AG10803 (cell line): Measurements from ENCODE around the gene HNRNPA2B1.
"Not testable (repeated sequence)": the region's sequence is repeated elsewhere in the genome, so short reads cannot be mapped to it uniquely, and the experiment has no call there.

Experiments used
- DNase-seq: peaks from one replicate; pipeline ENCODE4 v3.0.0; 2010; ENCODE audit warnings: low read depth
- H3K4me3 ChIP-seq: 2 replicates; pipeline ENCODE4 v1.5.1; 2011; ENCODE audit warnings: mild to moderate bottlenecking, low read length, control low read depth
- TF ChIP-seq, protein P1 (sequence below): conservative IDR thresholded peaks from 2 replicates; pipeline ENCODE4 v1.5.1; 2011; ENCODE audit warnings: mild to moderate bottlenecking, low read length, control low read depth, inconsistent platforms

The HNRNPA2B1 gene

DNA sequence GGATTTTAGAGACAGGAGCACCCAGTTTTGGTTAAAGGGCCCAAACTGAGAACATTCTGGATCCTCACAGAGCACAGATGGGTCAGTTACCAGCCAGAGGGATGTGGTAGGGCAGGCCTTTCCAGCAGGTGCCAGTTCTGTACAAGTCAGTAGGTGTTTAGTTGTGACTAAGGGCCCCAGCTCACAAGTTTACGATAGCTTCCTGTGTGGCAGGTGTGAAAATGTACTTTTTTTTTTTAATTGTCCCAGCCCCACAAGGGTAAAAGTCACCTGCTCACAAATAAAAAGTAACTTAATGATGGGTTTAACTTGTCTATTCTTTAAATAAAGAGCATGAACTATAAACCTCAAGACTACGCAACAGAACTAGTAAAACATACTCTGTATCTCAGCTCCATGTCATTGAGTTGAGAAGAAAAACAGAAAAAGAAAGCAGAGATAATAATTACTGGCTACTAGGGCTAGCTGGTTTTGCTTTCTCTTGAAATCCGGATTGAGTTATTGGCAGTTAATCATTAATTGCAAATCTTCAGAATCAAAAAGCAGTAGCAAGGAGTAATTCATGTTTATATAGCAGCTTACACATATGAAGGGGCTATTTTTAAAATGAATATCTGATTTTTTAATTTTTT is 33.1 kb downstream of the HNRNPA2B1 start:
- H3K4me3 ChIP-seq = no peak overlapping the region
- no peak for DNase-seq
- TF ChIP-seq, protein P1, sequence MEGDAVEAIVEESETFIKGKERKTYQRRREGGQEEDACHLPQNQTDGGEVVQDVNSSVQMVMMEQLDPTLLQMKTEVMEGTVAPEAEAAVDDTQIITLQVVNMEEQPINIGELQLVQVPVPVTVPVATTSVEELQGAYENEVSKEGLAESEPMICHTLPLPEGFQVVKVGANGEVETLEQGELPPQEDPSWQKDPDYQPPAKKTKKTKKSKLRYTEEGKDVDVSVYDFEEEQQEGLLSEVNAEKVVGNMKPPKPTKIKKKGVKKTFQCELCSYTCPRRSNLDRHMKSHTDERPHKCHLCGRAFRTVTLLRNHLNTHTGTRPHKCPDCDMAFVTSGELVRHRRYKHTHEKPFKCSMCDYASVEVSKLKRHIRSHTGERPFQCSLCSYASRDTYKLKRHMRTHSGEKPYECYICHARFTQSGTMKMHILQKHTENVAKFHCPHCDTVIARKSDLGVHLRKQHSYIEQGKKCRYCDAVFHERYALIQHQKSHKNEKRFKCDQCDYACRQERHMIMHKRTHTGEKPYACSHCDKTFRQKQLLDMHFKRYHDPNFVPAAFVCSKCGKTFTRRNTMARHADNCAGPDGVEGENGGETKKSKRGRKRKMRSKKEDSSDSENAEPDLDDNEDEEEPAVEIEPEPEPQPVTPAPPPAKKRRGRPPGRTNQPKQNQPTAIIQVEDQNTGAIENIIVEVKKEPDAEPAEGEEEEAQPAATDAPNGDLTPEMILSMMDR = no peak

DNA sequence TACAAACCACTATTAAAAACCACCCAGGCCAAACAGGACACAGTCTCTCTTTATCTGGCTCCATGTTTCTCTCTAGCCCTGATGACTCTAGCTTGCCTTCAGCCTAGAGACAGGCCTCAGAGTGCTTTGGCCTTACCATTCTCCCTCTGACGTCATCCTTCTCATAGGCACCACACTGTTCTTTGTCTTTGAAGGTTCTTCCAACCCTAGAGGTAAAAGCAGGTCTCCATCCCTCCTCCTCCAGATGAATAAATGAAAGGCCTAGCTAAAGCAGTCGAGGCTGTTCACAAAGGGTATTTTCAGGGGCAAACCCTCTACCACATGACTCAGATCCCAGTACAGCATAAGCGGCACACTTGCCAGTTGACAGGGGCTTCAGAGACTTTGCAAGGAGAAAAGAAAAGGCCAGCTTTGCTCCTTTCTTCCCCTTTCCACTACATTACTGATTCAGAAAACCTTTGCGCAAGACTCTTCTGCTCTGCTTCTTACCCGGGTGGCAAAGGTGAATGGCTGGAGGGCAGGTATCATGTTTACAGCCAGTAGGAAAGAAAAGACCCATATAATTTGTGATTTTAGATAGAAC is 33.8 kb downstream of the HNRNPA2B1 start:
- TF ChIP-seq, protein P1 = no peak
- DNase-seq = no peak
- no peak overlapping the region for H3K4me3 ChIP-seq

DNA sequence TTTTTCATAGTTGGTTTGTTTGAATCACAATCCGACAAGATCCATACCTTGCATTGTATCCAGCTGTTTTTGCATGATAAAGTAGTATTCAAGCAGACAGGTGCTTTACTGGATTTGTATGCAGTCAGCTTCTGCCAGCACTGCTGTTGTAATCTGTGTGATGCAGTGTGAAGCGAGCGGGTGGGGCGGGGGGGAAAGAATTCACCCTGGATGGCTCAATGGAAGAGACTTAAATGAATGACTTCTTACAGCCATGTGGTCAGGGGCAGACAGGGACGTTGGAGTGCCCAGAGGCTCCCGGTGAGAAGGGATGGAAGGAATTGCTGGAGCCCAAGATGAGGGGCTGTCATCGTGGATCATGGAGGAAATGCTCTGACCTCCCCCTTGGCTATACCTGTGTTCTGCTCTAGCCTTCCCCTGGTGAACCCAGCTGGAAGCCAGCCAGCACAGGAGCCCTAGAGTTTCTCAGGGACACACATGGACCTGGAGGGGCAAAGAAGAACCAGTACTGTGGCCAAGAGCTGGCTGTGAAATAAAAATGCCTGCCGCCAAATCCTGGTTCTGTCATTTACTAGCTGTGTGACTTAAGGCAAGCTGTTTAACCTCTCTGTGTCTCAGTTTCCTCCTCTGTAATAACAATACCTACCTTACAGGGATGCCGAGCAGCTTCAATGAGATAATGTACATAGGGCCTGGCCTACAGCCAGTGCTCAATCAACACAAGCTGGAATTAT is 34.4 kb downstream of the HNRNPA2B1 start:
- DNase-seq = no peak
- TF ChIP-seq, protein P1 = no peak
- no peak overlapping the region for H3K4me3 ChIP-seq

DNA sequence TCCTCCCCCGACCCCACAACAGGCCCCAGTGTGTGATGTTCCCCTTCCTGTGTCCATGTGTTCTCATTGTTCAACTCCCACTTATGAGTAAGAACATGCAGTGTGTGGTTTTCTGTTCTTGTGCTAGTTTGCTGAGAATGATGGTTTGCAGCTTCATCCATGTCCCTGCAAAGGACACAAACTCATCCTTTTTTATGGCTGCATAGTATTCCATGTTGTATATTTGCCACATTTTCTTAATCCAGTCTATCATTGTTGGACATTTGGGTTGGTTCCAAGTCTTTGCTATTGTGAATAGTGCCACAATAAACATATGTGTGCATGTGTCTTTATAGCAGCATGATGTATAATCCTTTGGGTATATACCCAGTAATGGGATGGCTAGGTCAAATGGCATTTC is 36.7 kb downstream of the HNRNPA2B1 start:
- not testable (repeated sequence) for DNase-seq

DNA sequence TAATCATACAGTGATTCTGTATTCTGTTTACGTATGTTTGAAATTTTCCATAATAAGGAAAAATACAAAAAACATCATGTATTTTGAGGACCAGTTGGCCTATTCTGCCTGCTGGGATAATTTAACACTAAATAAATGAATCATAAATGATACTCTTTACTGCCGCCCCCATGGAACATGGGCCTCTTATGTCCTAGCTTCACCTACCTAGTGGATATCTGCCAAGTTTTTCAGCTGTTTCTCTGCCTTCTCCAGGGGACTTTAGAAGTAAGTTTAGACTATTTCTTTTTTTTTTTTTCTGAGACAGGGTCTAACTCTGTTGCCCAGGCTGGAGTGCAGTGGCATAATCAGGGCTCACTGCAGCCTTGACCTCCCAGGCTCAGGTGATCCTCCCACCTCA is 38.1 kb downstream of the HNRNPA2B1 start:
- TF ChIP-seq, protein P1 = no peak
- no peak overlapping the region for H3K4me3 ChIP-seq
- DNase-seq = no peak

More for the DNA sequence above, 36.7 kb downstream of the HNRNPA2B1 start:
- not testable (repeated sequence) for H3K4me3 ChIP-seq

DNA sequence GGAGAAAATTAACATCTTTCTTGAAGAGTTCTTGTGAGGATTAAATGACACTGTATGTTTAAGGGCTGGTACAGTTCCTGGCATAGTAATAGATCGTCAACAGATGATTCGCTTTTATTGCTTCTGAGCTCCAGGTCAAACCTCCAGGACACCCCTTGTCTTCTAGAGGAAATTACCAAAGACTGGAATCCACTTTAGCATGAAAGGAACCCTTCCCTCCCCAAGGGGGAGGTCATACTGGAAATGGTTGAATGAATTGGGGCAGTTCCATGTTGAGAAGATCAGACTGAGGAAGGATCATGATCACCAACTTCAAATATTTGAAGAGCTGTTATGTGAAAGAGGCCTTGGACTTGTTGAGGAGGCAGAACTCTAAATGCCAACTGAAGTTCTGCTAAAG is 39.6 kb downstream of the HNRNPA2B1 start:
- no peak for DNase-seq
- TF ChIP-seq, protein P1 = no peak
- no peak overlapping the region for H3K4me3 ChIP-seq

DNA sequence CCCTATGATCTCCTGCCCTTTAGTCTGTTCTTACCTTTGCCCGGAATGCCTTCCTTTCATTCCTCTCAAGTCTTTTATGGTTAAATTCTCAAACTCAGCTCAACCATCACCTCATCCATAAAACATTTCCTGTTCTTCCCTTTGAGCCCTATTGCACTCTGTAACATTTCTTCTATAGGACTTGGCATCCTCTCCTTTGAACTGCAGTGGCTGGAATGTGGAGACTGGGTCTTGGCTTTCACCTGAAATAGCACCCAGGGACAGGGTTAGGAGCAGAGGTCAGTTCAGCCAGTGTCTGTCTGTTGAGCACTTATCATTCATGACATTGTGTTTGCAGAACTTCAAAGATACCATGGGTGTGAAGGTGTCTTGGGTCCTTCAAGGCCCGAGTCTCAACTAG is 41.3 kb downstream of the HNRNPA2B1 start:
- peak; percentile 20 for DNase-seq
- TF ChIP-seq, protein P1 = no peak
- no peak overlapping the region for H3K4me3 ChIP-seq
